Measurements from ENCODE around the gene MRPL14. TPM values are rescaled to one million over a fixed set of nuclear protein-coding genes. Genes with fewer than 3 reads are reported as not detected.
A peak's percentile ranks its signal among the peaks of the same experiment; 100 is the strongest.

The MRPL14 gene
- total RNA-seq, 1 experiment from 2014 or later = 69.6 TPM

DNA sequence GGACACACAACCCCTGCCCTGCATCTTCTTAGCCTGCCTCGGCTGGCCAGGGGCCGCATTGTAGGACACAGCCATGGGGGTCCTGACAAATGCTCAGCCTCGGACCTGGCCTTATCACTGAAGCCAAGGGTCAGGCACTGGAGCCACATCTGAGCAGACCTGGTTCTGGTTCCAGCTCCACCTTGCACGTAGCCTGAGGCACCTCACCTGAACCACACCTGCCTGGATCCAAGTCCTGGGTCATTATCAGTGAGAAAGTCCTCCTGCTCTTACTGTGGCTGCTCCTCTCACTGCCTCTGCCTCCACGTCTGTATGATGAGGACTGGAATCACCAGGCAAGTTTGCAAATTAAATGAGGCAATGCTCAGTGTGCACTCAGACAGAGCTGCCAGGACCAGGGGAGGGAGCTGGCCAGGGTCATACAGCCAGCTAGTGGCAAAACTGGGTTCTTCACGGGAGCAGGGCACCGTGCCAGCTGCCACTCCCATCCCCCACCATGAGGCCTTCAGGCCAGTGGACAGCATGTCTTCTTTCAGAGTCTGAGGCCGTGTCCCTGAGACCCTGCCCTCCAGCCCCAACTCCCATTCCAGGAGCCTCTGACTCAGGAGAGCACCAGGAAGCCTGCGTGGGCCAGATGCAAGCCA is 40.2 kb downstream of the MRPL14 start:
- H3K9ac ChIP-seq (ENCODE audit: low read length) = no peak overlapping the region
- DNase-seq (ENCODE audit: low read depth, low spot score) (no peak), ATAC-seq (0 out of 2 replicates have a peak, but pooled peaks have one; percentile 21)
- peaks cover 17 to 31% of the 10 kb centered on the region in 2 experiments for H3K4me1 ChIP-seq (ENCODE audit: control insufficient read depth in 1 of 2, insufficient read depth in 2 of 2, low read length in 2 of 2)
- no peaks in the 10 kb centered on the region for H3K79me2 ChIP-seq (ENCODE audit: insufficient read depth, low read length)
- H4K20me1 ChIP-seq (ENCODE audit: insufficient read depth) = no peaks in the 10 kb centered on the region
- no peak overlapping the region for H3K27ac ChIP-seq (ENCODE audit: low read depth, low read length)
- H3K4me3 ChIP-seq (replicated peaks in 1 of 2; ENCODE audit: low read depth in 1 of 2, low read length in 2 of 2) = no peak overlapping the region
- ChIA-PET POLR2A (no interaction called here), RAD21 (ENCODE audit: low non-redundant PET in 1 of 2, low total read pairs in 2 of 2, uncharacterized antibody in 2 of 2, unreplicated experiment in 2 of 2) (no interaction called here), CTCF (interaction anchor here (0.7 to 1.3 kb wide), 2 partner anchors 9 to 631 kb away, joined by 3 read pairs; no protein-coding TSS in a partner anchor)
- intact Hi-C loops (cut with micrococcal nuclease) = no loop called here
- no peaks in the 10 kb centered on the region for H3K36me3 ChIP-seq (ENCODE audit: control insufficient read depth in 1 of 2, insufficient read depth in 2 of 2, low read length in 2 of 2)
- no peak overlapping the region for H3K4me2 ChIP-seq (ENCODE audit: low read length)
- no peak overlapping the region for H2AFZ ChIP-seq (ENCODE audit: low read depth, low read length, poor library complexity, severe bottlenecking)
- H3K27me3 ChIP-seq (ENCODE audit: insufficient read depth, low read length) = no peaks in the 10 kb centered on the region
- H3K9me2 ChIP-seq (ENCODE audit: insufficient read depth) = no peaks in the 10 kb centered on the region
- no TSS peak for BruUV-seq (replicated peaks)
- TF ChIP-seq, protein P1, sequence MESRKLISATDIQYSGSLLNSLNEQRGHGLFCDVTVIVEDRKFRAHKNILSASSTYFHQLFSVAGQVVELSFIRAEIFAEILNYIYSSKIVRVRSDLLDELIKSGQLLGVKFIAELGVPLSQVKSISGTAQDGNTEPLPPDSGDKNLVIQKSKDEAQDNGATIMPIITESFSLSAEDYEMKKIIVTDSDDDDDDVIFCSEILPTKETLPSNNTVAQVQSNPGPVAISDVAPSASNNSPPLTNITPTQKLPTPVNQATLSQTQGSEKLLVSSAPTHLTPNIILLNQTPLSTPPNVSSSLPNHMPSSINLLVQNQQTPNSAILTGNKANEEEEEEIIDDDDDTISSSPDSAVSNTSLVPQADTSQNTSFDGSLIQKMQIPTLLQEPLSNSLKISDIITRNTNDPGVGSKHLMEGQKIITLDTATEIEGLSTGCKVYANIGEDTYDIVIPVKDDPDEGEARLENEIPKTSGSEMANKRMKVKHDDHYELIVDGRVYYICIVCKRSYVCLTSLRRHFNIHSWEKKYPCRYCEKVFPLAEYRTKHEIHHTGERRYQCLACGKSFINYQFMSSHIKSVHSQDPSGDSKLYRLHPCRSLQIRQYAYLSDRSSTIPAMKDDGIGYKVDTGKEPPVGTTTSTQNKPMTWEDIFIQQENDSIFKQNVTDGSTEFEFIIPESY (IDR thresholded peaks at IDR 0.05; ENCODE audit: extremely low read depth, insufficient replicate concordance, low read length) = no peak
- TF ChIP-seq, protein P2, sequence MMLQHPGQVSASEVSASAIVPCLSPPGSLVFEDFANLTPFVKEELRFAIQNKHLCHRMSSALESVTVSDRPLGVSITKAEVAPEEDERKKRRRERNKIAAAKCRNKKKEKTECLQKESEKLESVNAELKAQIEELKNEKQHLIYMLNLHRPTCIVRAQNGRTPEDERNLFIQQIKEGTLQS (IDR thresholded peaks at IDR 0.05) = no peak
- no peak for TF ChIP-seq SP1 (IDR thresholded peaks at IDR 0.05; ENCODE audit: low read depth)
- TF ChIP-seq JUND (IDR thresholded peaks at IDR 0.05) = no peak
- no peak for TF ChIP-seq TCF7L2 (IDR thresholded peaks at IDR 0.05; ENCODE audit: borderline replicate concordance, extremely low read depth, insufficient read depth, insufficient read length)
- no peak for TF ChIP-seq CBX3 (IDR thresholded peaks at IDR 0.05; ENCODE audit: low read depth)
- no peak for TF ChIP-seq EGR1 (IDR thresholded peaks at IDR 0.05; ENCODE audit: low read depth)
- no peak for TF ChIP-seq ZFX (IDR thresholded peaks at IDR 0.05)
- TF ChIP-seq SRF (IDR thresholded peaks at IDR 0.05; ENCODE audit: low read depth) = no peak
- H3K9me3 ChIP-seq (ENCODE audit: control insufficient read depth in 1 of 2, insufficient read depth in 1 of 2, low read depth in 1 of 2, low read length in 2 of 2) = no peaks in the 10 kb centered on the region

Data from HCT116 (cell line).